Adrenal gland (tissue), 5 donors: ENCODE measurements around the gene PLOD3.

Experiments used
- POLR2A ChIP-seq, 2 donors: fragments of 450-650 bp; IDR thresholded peaks; one replicate each; pipeline ENCODE4 v1.6.1; 2017; ENCODE audit warnings: antibody characterized with exemption in 2 of 2, mild to moderate bottlenecking in 2 of 2, moderate library complexity in 1 of 2
- TF ChIP-seq, protein P1 (sequence below), 6 experiments: fragments of 450-650 bp in 4 of 6; fragments of 200-600 bp in 2 of 6; sonication (generic) in 1 of 6; IDR thresholded peaks; 1 replicate in 5 of 6; 2 replicates in 1 of 6; pipeline versions ENCODE4 v1.5.1 to v1.8.0; 2016 to 2021; ENCODE audit warnings: antibody characterized with exemption in 6 of 6, mild to moderate bottlenecking in 2 of 6, moderate library complexity in 1 of 6
- donor health status: DM: no; HTN: no; CAD: no.

DNA sequence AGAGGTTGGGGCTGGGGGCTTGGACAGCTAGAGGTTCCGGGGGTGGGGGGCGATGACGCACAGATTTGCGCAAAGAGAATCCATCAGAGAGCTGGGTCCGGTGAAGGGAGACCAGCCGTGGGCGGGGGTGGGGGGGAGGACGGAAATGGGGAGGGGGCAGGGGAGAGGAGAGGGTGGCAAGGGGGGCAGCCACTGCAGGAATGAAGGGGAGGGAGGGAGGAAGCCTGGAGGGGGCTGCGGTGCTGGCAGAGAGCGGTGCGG, 50.8 kb downstream of the PLOD3 start:
- TF ChIP-seq, protein P1, sequence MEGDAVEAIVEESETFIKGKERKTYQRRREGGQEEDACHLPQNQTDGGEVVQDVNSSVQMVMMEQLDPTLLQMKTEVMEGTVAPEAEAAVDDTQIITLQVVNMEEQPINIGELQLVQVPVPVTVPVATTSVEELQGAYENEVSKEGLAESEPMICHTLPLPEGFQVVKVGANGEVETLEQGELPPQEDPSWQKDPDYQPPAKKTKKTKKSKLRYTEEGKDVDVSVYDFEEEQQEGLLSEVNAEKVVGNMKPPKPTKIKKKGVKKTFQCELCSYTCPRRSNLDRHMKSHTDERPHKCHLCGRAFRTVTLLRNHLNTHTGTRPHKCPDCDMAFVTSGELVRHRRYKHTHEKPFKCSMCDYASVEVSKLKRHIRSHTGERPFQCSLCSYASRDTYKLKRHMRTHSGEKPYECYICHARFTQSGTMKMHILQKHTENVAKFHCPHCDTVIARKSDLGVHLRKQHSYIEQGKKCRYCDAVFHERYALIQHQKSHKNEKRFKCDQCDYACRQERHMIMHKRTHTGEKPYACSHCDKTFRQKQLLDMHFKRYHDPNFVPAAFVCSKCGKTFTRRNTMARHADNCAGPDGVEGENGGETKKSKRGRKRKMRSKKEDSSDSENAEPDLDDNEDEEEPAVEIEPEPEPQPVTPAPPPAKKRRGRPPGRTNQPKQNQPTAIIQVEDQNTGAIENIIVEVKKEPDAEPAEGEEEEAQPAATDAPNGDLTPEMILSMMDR (IDR thresholded peaks at IDR 0.05) = no peak
- TF ChIP-seq POLR2A (IDR thresholded peaks at IDR 0.05) = no peak
